ENCODE measurements around the gene KLK1. TPM values are rescaled to one million over a fixed set of nuclear protein-coding genes. Genes with fewer than 3 reads are reported as not detected.

Gene KLK1
- total and polyA plus RNA-seq, 7 donors = 0.08 to 0.48 (median 0.33) TPM; not detected in 3

DNA sequence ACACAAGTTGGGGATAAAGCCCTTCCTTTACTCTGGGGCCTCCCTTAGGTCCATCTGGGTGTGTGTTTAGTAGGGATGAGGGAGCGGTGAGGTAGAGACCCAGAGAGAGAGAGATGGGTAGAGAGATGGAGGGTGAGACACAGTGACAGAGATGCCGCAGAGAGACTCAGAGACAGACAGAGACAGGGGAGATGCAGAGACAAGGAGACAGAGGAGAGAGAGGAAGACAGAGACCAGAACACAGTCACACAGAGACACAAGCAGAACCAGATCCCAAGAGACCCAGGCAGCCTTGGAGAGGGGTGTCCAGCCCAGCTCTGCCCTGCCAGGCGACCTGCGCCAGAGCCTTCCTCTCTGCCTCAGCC is 2.4 kb downstream of the KLK1 start:
- intact Hi-C loops (cut with DNase I) = no loop called here
- H3K27me3 ChIP-seq (ENCODE audit: insufficient read depth in 3 of 3, low read length in 2 of 3) = peaks cover 0 to 73% (median 28%) of the 10 kb centered on the region in 3 donors
- H3K4me3 ChIP-seq = no peak overlapping the region
- no peaks in the 10 kb centered on the region for H3K36me3 ChIP-seq (ENCODE audit: insufficient read depth in 1 of 2, low read depth in 1 of 2)
- H3K9me3 ChIP-seq = no peaks in the 10 kb centered on the region
- WGBS, 3 donors = 60 to 70% (median 65%) methylated on average over 4 of the region's 4 CpGs
- TF ChIP-seq CTCF (IDR thresholded peaks at IDR 0.05) = no peak
- no peak for ATAC-seq
- no peaks in the 10 kb centered on the region for H3K4me1 ChIP-seq
- DNase-seq = no peak
- H3K27ac ChIP-seq = no peak overlapping the region

- Histone ChIP-seq H3K27ac (no peak overlapping the region), H3K27me3 (ENCODE audit: insufficient read depth in 3 of 3, low read length in 2 of 3) (peaks cover 0 to 75% (median 29%) of the 10 kb centered on the region in 3 donors), H3K4me3 (no peak overlapping the region), H3K36me3 (ENCODE audit: insufficient read depth in 1 of 2, low read depth in 1 of 2) (no peaks in the 10 kb centered on the region), H3K4me1 (no peaks in the 10 kb centered on the region), H3K9me3 (no peaks in the 10 kb centered on the region)
- WGBS, 3 donors = 7 to 14% (median 7%) methylated on average over 11 to 21 of the region's 21 CpGs
- DNase-seq (peak in 1 of 2 donors; percentile 38), ATAC-seq (no peak)
- TF ChIP-seq CTCF (IDR thresholded peaks at IDR 0.05) = no peak
- intact Hi-C loops (cut with DNase I) = no loop called here
Measured at GRCh38 chr19:50820549-50821247, 2.9 kb downstream of the KLK1 start.

- H3K27me3 ChIP-seq (ENCODE audit: insufficient read depth in 3 of 3, low read length in 2 of 3) = peaks cover 0 to 78% (median 31%) of the 10 kb centered on the region in 3 donors
- H3K27ac ChIP-seq = no peak overlapping the region
- no peak for TF ChIP-seq CTCF (IDR thresholded peaks at IDR 0.05)
- no peak overlapping the region for H3K4me3 ChIP-seq
- 2 to 11% (median 10%) methylated on average over 15 of the region's 15 CpGs for WGBS, 3 donors
- DNase-seq = no peak
- no peak for ATAC-seq
- H3K4me1 ChIP-seq = no peaks in the 10 kb centered on the region
- no peaks in the 10 kb centered on the region for H3K36me3 ChIP-seq (ENCODE audit: insufficient read depth in 1 of 2, low read depth in 1 of 2)
- H3K9me3 ChIP-seq = no peaks in the 10 kb centered on the region
- intact Hi-C loops (cut with DNase I) = no loop called here
Measured at GRCh38 chr19:50820086-50820485, 3.5 kb downstream of the KLK1 start.

DNA sequence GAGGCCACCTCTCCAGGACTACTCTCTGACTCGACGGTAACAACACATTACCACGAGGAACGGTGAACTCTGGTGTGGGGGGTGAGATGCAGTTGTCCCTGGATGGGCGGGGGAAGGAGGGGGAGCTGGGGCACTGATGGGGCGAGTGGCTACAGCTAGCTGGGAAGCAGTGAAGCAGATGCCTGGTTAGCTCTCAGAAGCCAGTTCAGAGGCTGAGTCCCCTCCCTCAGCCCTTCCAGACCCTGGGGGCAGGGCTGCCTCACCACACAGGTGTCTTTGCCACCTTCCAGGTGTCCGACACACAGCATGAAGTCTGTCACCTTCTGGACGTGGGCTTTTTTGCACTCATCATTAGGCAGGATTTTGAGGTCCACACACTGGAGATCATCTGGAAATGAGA is 4.0 kb downstream of the KLK1 start:
- Histone ChIP-seq H3K27me3 (ENCODE audit: insufficient read depth in 3 of 3, low read length in 2 of 3) (peaks cover 0 to 79% (median 32%) of the 10 kb centered on the region in 3 donors), H3K9me3 (no peaks in the 10 kb centered on the region), H3K27ac (no peak overlapping the region), H3K4me3 (no peak overlapping the region), H3K36me3 (ENCODE audit: insufficient read depth in 1 of 2, low read depth in 1 of 2) (no peaks in the 10 kb centered on the region), H3K4me1 (no peaks in the 10 kb centered on the region)
- intact Hi-C loops (cut with DNase I) = loop anchor here in 1 of 2 donors (10.0 kb wide), 1 partner anchor 285 kb away; the partner anchor contains the start of gene CTU1
- no peak for ATAC-seq
- DNase-seq = no peak
- TF ChIP-seq CTCF (IDR thresholded peaks at IDR 0.05) = no peak
- WGBS, 3 donors = 22 to 32% (median 31%) methylated on average over 8 of the region's 8 CpGs

Measured in psoas muscle (tissue), 8 donors.